Left hindlimb (tissue), 1 donor: Measurements from ENCODE around the gene SKI.
"Not testable (repeated sequence)": the region's sequence is repeated elsewhere in the genome, so short reads cannot be mapped to it uniquely, and the experiment has no call there.

Source experiments
- DNase-seq: peaks from one replicate; pipeline ENCODE4 v3.0.0-alpha.2; 2018

The SKI gene

DNA sequence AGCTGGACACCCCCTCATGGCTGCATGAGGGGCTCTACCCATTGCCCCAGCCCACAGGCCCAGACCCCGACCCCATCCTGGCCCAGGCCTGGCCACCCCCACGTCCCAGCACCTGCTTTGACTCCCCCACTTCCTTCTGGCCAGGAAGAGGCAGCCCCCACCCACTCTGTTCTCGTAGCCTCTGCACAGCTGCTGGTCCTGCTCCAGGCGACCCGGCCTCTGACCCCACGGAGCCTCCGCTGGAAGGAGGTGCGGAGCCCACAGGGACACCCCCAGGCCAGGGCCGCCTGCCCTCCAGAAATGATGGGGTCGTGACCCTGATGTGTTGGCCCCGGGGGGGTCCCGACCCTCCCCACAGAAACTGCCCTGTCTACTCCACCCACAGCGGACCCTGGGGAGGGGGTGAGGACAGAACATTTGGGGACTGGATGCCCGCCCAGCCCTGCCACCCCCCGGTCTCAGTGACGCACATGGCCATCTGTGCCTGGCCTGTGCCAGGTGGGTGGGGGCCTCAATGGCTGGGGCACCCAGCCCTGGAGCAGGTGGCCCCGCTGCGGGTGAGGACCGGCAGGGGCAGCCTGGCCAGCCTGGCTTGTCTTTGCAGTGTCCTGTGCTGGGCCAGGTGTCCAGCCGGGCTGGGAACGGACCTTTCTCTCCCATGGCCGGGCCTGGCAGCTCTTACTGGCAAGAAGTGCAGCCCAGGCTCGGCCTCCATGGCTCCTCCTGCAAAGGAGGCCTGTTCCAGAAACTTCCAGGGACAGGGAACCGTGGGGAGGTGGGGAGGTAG lies 84.6 kb downstream of the SKI start:
- peak; percentile 77 for DNase-seq

GRCh38 chr1:2313651-2314261 lies 85.6 kb downstream of the SKI start:
- no peak for DNase-seq

GRCh38 chr1:2314273-2314802 lies 86.2 kb downstream of the SKI start:
- peak; percentile 88 for DNase-seq

GRCh38 chr1:2314803-2315673 lies 86.9 kb downstream of the SKI start:
- peak; percentile 90 for DNase-seq

DNA sequence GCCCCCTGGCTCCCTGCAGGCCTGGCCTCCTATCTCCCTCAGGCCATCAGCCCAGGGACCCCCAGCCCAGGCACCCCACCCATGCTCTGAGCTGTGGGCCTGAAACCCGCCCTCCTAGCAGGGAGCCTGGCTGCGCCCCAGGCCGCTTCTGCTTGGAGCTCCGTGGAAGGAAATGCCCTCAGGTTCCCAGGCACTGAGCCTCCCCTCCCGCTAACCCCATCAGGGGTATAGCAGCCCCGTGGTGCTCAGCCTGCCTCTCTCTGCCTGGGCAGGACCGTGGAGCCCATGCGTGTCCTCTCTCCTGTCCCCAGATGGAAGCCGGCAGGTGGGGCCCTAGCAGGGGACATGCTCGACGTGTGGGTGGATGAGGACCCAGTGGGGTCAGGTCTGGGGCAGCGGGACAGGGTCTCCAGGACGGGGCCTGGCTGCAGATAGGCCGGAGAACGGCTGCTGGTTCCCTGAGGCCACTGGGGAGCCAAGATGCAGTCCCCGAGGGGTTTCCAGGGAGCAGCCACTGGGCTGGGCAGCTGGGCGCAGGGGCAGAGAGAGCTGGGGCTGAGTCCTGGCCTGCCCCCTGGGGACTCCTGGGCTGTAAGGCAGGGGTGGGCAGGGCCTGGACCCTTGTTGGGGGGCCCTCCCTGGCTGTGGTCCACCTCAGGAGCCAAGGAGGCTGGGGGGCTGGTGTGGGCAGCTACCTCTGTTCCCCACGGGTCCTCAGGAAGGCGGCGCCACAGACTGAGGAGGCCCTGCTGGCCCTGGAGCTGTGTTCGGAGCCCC lies 87.7 kb downstream of the SKI start:
- DNase-seq: no peak

- DNase-seq: no peak
Observed at GRCh38 chr1:2316451-2316961, 88.4 kb downstream of the SKI start.

DNA sequence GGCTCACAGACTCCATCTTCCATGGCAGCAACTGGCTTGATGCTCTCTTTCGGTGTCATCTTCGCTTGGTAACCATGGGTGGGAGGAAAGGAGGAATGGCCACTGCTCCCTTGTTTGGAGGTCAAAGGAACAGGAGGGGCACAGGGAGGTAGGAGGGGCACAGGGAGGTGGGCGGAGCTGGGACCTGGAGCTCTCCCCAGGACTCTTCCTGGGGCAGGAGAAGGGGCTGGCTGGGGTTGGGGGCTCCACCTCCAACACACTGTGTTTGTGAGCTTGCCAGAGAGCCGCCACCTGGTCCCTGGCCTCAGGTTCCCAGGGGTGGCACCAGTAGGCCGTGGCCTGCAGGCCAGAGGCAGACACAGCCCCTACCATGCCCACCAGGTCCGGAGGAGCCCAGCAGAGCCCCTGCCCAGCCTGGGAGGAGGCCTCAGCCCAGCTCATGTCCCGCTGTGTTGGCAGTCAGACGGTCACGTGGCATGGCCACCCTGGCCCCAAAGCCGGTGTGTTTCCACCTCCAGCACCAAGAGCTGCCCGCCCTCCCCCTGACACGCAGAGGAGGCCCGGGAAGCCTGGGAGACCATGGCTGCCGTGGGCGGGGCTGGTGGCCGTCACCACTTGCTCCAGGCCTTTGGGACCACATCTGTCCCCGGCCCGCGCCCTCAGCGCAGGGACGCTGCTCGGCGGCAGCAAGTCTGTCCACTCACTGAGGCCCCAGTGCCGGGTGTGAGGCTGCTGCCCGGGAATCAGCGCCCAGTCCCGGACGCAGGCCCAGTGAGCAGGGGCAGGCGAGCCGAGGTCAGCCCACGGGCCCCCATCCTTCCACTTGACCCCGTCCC lies 89.3 kb downstream of the SKI start:
- DNase-seq: no peak

DNA sequence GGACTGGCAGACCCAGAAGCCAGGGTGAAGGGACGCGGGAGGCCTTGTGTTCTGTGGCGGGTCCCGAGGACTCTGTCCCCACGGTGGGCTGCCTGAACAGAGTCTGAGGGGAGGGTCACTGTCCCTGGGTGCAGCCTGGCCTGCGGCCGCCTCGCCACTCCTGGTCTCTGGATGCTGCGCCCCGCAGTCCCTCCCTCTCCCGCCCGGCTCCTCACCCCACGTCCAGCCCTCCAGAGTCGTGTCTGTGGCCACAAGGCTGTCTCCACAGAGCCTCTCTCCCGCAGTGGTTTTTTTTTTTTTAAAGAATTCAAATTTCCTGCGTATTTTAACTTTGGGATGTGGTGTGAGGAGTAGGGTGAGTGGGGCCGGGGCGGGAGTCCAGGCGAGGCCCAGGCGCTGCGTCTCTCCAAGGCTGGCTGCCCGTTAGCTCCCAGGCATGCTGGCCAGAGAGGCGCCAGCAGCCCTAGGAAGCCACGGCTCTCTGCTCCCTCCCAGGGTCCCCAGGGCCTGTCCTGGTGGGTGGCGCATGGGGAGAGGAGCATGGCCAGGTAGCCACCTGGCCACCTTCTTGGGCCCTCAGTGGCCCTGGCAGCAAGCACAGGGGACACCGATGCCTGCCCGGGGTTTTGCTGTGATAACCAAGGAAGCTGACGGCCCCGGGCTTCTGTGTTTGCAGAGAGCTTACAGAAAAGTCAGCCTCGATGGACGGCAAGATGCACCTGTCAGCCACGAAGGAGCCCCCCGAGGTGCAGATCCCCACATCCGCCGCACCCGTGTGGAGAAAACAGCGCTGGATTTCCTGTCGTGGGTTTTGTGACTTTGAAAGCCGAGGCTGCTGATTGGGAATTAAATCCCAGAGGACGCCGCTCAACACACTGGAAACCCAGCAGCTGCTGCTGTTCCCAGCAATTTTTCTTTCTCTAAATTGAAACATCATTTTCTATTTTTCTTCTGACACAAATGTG lies 90.5 kb downstream of the SKI start:
- DNase-seq: no peak

DNA sequence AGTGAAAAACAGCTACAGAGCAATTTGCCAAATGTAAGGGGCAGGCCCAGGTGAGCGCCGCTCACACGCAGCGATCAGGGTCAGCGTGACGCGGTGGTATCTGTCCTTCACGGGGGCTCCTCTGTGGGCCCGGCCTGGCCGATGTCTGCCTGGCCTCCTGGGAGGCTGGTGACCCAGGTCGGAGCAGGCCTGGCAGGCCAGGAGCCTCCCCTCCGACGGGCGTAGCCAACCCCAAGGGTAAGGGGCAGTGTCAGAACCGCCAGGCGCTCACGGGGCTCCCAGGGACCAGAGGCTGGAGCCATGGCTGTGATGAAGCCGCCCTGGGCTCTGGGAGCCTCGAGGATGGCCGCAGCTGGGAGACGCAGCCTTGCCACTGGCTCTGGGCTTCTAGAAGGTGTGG lies 91.2 kb downstream of the SKI start:
- DNase-seq: no peak

- DNase-seq: no peak
Observed at GRCh38 chr1:2320006-2320405, 91.9 kb downstream of the SKI start.

DNA sequence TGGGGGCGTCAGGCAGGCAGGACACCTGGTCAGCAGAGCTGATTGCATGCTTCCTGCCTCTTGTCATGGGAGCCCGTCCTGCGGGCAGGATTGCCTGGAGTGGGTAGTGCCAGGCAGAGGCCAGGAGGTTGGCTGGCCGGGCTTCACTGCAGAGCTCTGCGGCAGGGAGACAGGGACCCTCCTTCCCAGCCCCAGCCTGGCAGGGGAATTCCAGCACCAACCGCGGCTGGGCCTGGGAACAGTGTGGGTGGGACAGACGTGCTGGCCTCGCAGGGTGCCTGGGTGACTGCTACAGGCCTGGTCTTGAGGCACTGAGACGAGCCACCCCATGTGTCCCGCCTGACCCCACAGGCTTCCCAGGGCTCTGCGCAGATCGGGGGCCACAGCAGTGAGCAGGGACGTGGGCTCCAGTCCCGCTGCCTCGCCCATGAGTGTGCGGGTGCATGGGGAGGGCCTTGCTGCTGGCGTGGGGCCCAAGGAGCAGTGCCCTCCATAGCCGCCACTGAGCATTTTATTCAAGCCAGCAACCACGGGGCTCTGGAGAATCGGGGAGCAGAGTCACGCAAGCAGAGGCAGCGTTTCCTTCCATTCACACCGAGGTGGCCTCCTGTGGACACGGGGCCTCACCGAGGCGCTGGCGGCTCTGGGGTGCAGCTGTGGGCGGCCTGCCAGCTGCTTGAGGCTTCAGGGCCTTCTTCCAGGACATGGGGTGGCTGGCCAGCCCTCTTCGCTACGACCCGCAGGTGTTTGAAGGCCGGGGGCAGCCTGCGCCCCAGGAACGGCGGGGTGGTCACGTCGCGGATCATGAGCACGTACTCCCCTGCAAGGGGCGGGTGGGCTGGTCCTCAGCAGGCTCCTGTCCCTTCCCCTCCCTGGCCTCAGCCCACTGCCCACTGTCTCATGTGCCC lies 92.9 kb downstream of the SKI start:
- DNase-seq: no peak

DNA sequence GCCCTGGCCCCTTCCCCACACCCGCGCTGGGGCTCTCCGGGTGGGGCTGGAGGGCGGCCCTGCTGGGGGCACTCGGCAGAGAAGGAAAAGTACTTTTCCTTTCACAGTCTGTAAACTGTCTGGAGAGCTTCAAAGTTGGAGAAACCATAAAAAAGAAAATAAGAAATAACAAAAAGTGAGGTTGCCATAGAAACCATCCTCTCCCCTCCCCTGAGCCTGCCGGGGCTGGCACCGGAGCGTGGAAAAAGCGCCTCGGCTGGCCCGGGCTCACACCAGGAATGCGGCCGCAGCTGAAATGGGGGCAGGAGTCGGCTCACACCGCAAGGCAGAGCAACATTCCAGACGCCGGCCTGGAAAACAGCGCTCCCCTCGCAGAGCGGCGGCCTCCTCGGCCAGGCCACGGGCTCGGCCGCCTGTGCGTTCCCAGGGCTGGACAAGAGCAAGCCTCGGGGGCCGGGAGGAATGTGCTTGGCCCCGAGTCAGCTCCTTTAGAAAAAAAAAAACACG lies 94.0 kb downstream of the SKI start:
- DNase-seq: peak; percentile 97

- peak; percentile 85 for DNase-seq
Observed at GRCh38 chr1:2322581-2323211, 94.6 kb downstream of the SKI start.

DNA sequence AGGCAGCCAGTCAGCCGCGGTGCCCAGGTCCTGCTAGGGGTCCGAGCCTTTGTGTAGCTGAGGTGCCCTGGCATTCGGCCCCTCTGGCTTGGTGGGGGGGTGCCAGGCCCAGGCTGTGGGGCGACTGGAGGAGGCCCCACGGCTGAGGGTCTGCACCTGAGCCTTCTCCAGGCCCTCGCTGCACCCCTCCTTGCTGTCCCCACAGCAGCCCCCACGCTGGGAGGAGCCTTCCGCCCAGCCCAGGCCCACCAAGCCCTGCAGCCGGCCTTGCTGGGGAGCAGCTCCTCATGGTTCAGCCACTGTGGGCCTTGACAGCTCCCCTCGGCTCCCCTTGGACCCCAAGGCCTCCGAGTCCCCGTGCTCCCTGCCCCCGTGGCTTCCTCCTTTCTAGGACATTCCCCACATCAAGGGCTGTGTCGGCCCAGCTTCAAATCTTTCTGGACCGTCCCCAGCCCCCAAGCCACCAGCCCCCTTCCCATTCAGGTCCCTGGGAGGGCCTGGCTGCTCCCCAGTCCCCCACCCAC lies 95.4 kb downstream of the SKI start:
- DNase-seq: no peak

DNA sequence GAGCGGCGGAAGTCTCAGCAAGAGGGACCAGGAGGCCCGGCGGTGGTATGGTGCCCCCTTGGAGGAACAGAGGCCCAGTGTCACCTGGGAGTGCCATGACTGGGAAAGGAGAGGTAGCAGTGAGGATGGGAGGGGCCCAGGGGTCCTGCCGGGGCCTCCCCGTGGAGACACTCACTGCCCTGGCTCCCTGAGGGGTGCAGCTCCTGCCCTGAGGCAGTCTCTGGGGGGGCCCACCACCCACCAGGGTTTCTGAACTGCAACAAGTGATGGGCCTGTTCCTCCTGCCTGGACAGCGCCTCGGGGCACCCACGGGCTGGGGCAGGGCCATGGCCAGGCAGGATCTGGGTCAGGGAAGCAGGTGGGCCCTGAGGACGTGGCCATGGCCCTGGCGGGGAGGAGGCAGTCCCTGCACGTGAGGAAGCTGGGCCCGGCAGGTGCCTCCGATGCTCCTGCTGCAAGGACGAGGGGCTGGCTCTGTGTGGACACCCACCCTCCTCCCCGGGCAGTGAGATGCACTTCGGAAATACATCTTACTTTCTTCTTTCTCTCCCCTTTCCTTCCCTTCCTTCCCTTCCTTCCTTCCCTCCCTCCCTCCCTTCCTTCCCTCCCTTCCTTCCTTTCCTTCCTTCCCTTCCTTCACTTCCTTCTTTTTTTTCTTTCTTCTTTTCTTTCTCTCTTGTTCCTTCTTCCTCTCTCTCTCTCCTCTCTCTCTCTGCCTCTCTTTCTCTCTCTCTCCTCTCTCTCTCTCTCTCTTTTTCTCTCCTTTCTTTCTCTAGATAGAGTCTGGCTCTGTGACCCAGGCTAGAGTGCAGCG lies 96.6 kb downstream of the SKI start:
- no peak for DNase-seq

GRCh38 chr1:2326524-2326923 lies 98.4 kb downstream of the SKI start:
- DNase-seq: no peak

DNA sequence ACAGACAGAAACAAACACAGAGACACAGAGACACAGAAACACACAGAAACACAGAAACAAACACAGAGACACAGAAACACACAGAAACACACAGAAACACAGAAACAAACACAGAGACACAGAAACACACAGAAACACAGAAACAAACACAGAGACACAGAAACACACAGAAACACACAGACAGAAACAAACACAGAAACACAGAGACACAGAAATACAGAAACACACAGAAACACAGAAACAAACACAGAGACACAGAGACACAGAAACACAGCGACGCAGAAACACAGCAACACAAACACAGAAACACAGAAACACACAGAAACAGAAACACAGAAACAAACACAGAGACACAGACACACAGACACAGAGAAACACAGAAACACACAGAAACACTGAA lies 99.0 kb downstream of the SKI start:
- DNase-seq: not testable (repeated sequence)
